ENCODE measurements around the gene MAPK8IP2. TPM values are rescaled to one million over a fixed set of nuclear protein-coding genes. Genes with fewer than 3 reads are reported as not detected.
A peak's percentile ranks its signal among the peaks of the same experiment; 100 is the strongest.

The MAPK8IP2 gene
- total RNA-seq, 1 donor from 2014 or later: 1.7 TPM

- Histone ChIP-seq H3K27ac (no peak overlapping the region), H3K27me3 (ENCODE audit: low read depth) (no peaks in the 10 kb centered on the region), H3K4me3 (no peak overlapping the region), H3K4me1 (peaks cover 8% of the 10 kb centered on the region), H3K36me3 (peaks cover 5% of the 10 kb centered on the region), H3K9me3 (no peaks in the 10 kb centered on the region)
- ATAC-seq (no peak), DNase-seq (no peak)
- intact Hi-C loops (cut with DNase I): no loop called here
- TF ChIP-seq, protein P1, sequence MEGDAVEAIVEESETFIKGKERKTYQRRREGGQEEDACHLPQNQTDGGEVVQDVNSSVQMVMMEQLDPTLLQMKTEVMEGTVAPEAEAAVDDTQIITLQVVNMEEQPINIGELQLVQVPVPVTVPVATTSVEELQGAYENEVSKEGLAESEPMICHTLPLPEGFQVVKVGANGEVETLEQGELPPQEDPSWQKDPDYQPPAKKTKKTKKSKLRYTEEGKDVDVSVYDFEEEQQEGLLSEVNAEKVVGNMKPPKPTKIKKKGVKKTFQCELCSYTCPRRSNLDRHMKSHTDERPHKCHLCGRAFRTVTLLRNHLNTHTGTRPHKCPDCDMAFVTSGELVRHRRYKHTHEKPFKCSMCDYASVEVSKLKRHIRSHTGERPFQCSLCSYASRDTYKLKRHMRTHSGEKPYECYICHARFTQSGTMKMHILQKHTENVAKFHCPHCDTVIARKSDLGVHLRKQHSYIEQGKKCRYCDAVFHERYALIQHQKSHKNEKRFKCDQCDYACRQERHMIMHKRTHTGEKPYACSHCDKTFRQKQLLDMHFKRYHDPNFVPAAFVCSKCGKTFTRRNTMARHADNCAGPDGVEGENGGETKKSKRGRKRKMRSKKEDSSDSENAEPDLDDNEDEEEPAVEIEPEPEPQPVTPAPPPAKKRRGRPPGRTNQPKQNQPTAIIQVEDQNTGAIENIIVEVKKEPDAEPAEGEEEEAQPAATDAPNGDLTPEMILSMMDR (IDR thresholded peaks at IDR 0.05): no peak
Observed at GRCh38 chr22:50567721-50568252, 32.8 kb upstream of the MAPK8IP2 start.

DNA sequence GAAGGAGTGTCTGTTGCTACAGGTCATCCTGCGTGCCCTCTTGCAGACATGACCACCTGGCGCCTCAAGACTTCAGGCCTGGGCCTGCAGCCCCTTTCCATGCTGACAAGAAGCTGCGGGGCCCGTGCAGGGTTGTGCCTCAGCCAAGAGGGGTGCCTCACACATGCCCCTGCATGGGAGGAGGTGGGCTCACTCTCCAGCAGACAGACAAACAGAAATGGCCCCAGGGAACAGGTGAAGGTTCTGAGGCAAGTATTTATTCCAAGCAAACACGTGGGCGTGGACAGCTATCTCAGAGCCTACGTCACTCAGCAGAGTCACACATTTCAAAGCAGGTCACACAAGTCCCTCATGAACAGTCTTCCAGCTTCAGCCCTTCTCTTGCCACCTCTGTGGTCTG lies 32.0 kb upstream of the MAPK8IP2 start:
- TF ChIP-seq, protein P1 (IDR thresholded peaks at IDR 0.05): no peak
- Histone ChIP-seq H3K9me3 (no peaks in the 10 kb centered on the region), H3K27me3 (ENCODE audit: low read depth) (no peaks in the 10 kb centered on the region), H3K27ac (no peak overlapping the region), H3K4me3 (no peak overlapping the region), H3K36me3 (peaks cover 5% of the 10 kb centered on the region), H3K4me1 (peaks cover 3% of the 10 kb centered on the region)
- DNase-seq: no peak
- intact Hi-C loops (cut with DNase I): no loop called here
- ATAC-seq: no peak

DNA sequence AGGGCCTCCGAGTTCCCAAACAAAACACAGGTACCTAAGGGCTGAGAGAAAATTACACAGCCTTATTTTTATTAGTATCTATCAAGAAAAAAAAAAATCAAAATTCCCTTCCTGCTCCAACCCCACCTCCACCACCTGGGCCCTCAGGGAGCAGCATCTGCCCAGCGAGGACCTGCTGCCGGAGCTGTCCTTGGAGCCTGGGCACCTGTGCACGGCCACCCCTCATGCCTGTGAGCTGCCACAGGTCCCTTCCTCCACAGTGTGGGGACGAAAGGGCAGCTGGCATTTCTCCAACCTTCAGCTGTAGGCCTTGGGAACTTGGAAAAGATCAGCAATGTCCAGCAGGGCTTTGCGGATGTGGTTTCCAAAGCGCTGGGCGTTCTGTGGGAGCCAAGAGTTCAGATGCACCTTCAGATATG lies 31.5 kb upstream of the MAPK8IP2 start:
- TF ChIP-seq, protein P1 (IDR thresholded peaks at IDR 0.05): no peak
- no peaks in the 10 kb centered on the region for H3K9me3 ChIP-seq
- H3K4me3 ChIP-seq: no peak overlapping the region
- H3K27me3 ChIP-seq (ENCODE audit: low read depth): no peaks in the 10 kb centered on the region
- no peak overlapping the region for H3K27ac ChIP-seq
- H3K36me3 ChIP-seq: peaks cover 5% of the 10 kb centered on the region
- no peaks in the 10 kb centered on the region for H3K4me1 ChIP-seq
- no peak for ATAC-seq
- intact Hi-C loops (cut with DNase I): no loop called here
- peak; percentile 32 for DNase-seq

DNA sequence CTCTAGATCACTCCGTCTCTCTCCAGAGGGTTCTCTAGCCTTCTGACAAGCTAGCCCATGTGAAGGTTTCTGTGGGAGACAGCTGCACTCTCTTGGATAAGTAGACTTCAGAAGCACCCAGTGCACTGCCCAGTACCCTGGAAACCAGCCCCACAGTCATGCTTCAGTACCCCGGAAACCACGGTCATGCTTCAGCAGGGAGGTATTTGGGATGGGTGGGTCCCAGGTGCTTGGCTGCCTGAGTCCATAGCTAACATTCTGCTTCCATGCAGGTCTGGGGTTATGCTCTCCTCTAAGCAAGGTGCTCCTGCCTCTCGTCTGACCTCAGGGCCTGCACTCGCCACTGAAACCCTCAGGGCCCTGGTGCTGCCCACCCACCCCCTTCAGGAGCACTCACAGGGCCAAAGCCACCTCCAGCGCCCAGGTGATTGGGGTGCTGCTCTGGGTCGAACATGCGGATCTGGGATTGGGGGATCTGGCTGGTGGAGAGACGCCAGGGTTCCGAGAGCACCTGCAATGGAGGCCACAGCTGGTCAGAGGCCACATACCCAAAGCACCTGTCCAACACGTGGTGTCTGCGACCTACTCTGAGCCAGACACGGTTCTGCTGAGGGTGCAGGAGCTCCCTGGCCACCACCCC lies 30.6 kb upstream of the MAPK8IP2 start:
- H3K9me3 ChIP-seq: no peaks in the 10 kb centered on the region
- DNase-seq (no peak), ATAC-seq (no peak)
- TF ChIP-seq, protein P1 (IDR thresholded peaks at IDR 0.05): no peak
- H3K36me3 ChIP-seq: peaks cover 5% of the 10 kb centered on the region
- H3K4me1 ChIP-seq: no peaks in the 10 kb centered on the region
- no peak overlapping the region for H3K27ac ChIP-seq
- intact Hi-C loops (cut with DNase I): no loop called here
- no peaks in the 10 kb centered on the region for H3K27me3 ChIP-seq (ENCODE audit: low read depth)
- no peak overlapping the region for H3K4me3 ChIP-seq

GRCh38 chr22:50570861-50571260 lies 29.7 kb upstream of the MAPK8IP2 start:
- intact Hi-C loops (cut with DNase I): no loop called here
- no peaks in the 10 kb centered on the region for H3K27me3 ChIP-seq (ENCODE audit: low read depth)
- H3K27ac ChIP-seq: no peak overlapping the region
- H3K4me1 ChIP-seq: no peaks in the 10 kb centered on the region
- no peaks in the 10 kb centered on the region for H3K9me3 ChIP-seq
- DNase-seq (no peak), ATAC-seq (no peak)
- H3K4me3 ChIP-seq: no peak overlapping the region
- TF ChIP-seq, protein P1 (IDR thresholded peaks at IDR 0.05): no peak
- peaks cover 5% of the 10 kb centered on the region for H3K36me3 ChIP-seq
